Skeletal muscle tissue (tissue), 4 donors: ENCODE results near the gene GPC6. TPM values are rescaled to one million over a fixed set of nuclear protein-coding genes. Genes with fewer than 3 reads are reported as not detected.

ENCODE experiments used
- H3K27ac ChIP-seq: one replicate; pipeline ENCODE4 v1.7.0; 2013; ENCODE audit warnings: mild to moderate bottlenecking, low read depth, low read length, inconsistent platforms
- H3K27me3 ChIP-seq, 3 donors: one replicate each; pipeline ENCODE4 v1.7.0; 2013; ENCODE audit warnings: low read length in 3 of 3; ENCODE audit not compliant: control insufficient read depth in 3 of 3, insufficient read depth in 3 of 3
- H3K36me3 ChIP-seq, 3 donors: one replicate each; pipeline ENCODE4 v1.7.0; 2013; ENCODE audit warnings: low read length in 3 of 3; ENCODE audit not compliant: control insufficient read depth in 3 of 3, insufficient read depth in 3 of 3
- H3K4me1 ChIP-seq, 3 donors: one replicate each; pipeline ENCODE4 v1.7.0; 2013; ENCODE audit warnings: low read length in 3 of 3, mild to moderate bottlenecking in 3 of 3; ENCODE audit not compliant: control insufficient read depth in 3 of 3, insufficient read depth in 3 of 3
- H3K4me3 ChIP-seq, 3 donors: one replicate each; pipeline ENCODE4 v1.7.0; 2013; ENCODE audit warnings: low read length in 3 of 3
- H3K9ac ChIP-seq, 3 donors: one replicate each; pipeline ENCODE4 v1.7.0; 2013; ENCODE audit warnings: low read length in 3 of 3, mild to moderate bottlenecking in 3 of 3, moderate library complexity in 2 of 3, low read depth in 1 of 3
- H3K9me3 ChIP-seq, 3 donors: one replicate each; pipeline ENCODE4 v1.7.0; 2013; ENCODE audit warnings: low read length in 3 of 3; ENCODE audit not compliant: control insufficient read depth in 3 of 3
- total RNA-seq: library from RNA; depleted of rRNA; stranded (reverse); fragments of >200 nt; gene quantifications from one replicate; pipeline ENCODE4 v1.2.3, GENCODE V29; 2014
- donor health status: Osteomylitis.

Gene GPC6
- total RNA-seq, 1 donor from 2014 or later: 7.8 TPM

- H3K9me3 ChIP-seq: peaks cover 0 to 3% (median 0%) of the 10 kb centered on the region in 3 donors
- no peaks in the 10 kb centered on the region for H3K4me1 ChIP-seq
- no peaks in the 10 kb centered on the region for H3K27me3 ChIP-seq
- H3K4me3 ChIP-seq: no peak overlapping the region
- H3K27ac ChIP-seq: no peak overlapping the region
- no peaks in the 10 kb centered on the region for H3K36me3 ChIP-seq
- H3K9ac ChIP-seq: no peak overlapping the region
These were observed 1190.7 kb downstream of the GPC6 start for GRCh38 chr13:94417294-94417693.

GRCh38 chr13:94419304-94419924 lies 1192.8 kb downstream of the GPC6 start:
- no peak overlapping the region for H3K9ac ChIP-seq
- H3K36me3 ChIP-seq: no peaks in the 10 kb centered on the region
- H3K27me3 ChIP-seq: no peaks in the 10 kb centered on the region
- H3K27ac ChIP-seq: no peak overlapping the region
- no peak overlapping the region for H3K4me3 ChIP-seq
- no peaks in the 10 kb centered on the region for H3K4me1 ChIP-seq
- peaks cover 0 to 3% (median 0%) of the 10 kb centered on the region in 3 donors for H3K9me3 ChIP-seq

GRCh38 chr13:94419925-94420305 lies 1193.3 kb downstream of the GPC6 start:
- H3K27ac ChIP-seq: no peak overlapping the region
- H3K9me3 ChIP-seq: peaks cover 0 to 3% (median 0%) of the 10 kb centered on the region in 3 donors
- no peaks in the 10 kb centered on the region for H3K4me1 ChIP-seq
- H3K36me3 ChIP-seq: no peaks in the 10 kb centered on the region
- peaks cover 0 to 2% (median 0%) of the 10 kb centered on the region in 3 donors for H3K27me3 ChIP-seq
- no peak overlapping the region for H3K4me3 ChIP-seq
- no peak overlapping the region for H3K9ac ChIP-seq

- Histone ChIP-seq H3K9me3 (no peaks in the 10 kb centered on the region), H3K4me1 (no peaks in the 10 kb centered on the region), H3K27ac (no peak overlapping the region), H3K9ac (no peak overlapping the region), H3K27me3 (peaks cover 0 to 2% (median 0%) of the 10 kb centered on the region in 3 donors), H3K36me3 (no peaks in the 10 kb centered on the region), H3K4me3 (no peak overlapping the region)
These were observed 1200.8 kb downstream of the GPC6 start for GRCh38 chr13:94427313-94427953.

GRCh38 chr13:94431574-94431973 lies 1205.0 kb downstream of the GPC6 start:
- Histone ChIP-seq H3K4me3 (no peak overlapping the region), H3K4me1 (no peaks in the 10 kb centered on the region), H3K9me3 (no peaks in the 10 kb centered on the region), H3K27me3 (no peaks in the 10 kb centered on the region), H3K27ac (no peak overlapping the region), H3K36me3 (no peaks in the 10 kb centered on the region), H3K9ac (no peak overlapping the region)

- H3K4me3 ChIP-seq: no peak overlapping the region
- H3K9me3 ChIP-seq: no peaks in the 10 kb centered on the region
- H3K4me1 ChIP-seq: no peaks in the 10 kb centered on the region
- H3K27me3 ChIP-seq: no peaks in the 10 kb centered on the region
- no peaks in the 10 kb centered on the region for H3K36me3 ChIP-seq
- H3K9ac ChIP-seq: no peak overlapping the region
- H3K27ac ChIP-seq: no peak overlapping the region
These were observed 1205.4 kb downstream of the GPC6 start for GRCh38 chr13:94431987-94432386.

- no peaks in the 10 kb centered on the region for H3K4me1 ChIP-seq
- H3K4me3 ChIP-seq: no peak overlapping the region
- no peaks in the 10 kb centered on the region for H3K27me3 ChIP-seq
- H3K9ac ChIP-seq: no peak overlapping the region
- H3K9me3 ChIP-seq: no peaks in the 10 kb centered on the region
- H3K36me3 ChIP-seq: no peaks in the 10 kb centered on the region
- H3K27ac ChIP-seq: no peak overlapping the region
These were observed 1206.7 kb downstream of the GPC6 start for GRCh38 chr13:94433055-94433961.

GRCh38 chr13:94435604-94436226 lies 1209.1 kb downstream of the GPC6 start:
- Histone ChIP-seq H3K36me3 (no peaks in the 10 kb centered on the region), H3K4me1 (no peaks in the 10 kb centered on the region), H3K4me3 (no peak overlapping the region), H3K9me3 (no peaks in the 10 kb centered on the region), H3K27ac (no peak overlapping the region), H3K27me3 (no peaks in the 10 kb centered on the region), H3K9ac (no peak overlapping the region)

GRCh38 chr13:94444826-94445225 lies 1218.2 kb downstream of the GPC6 start:
- no peaks in the 10 kb centered on the region for H3K27me3 ChIP-seq
- no peak overlapping the region for H3K27ac ChIP-seq
- H3K9ac ChIP-seq: no peak overlapping the region
- H3K36me3 ChIP-seq: no peaks in the 10 kb centered on the region
- no peak overlapping the region for H3K4me3 ChIP-seq
- H3K9me3 ChIP-seq: no peaks in the 10 kb centered on the region
- H3K4me1 ChIP-seq: no peaks in the 10 kb centered on the region
